GM12891 (cell line): ENCODE measurements around the gene PXT1.

Experiments used
- POLR2A ChIP-seq: IDR thresholded peaks from 2 replicates; pipeline ENCODE4 v1.6.1; 2011; ENCODE audit warnings: low read depth, low read length, control low read depth
- POLR2AphosphoS5 ChIP-seq: IDR thresholded peaks from 2 replicates; pipeline ENCODE4 v1.6.1; 2011; ENCODE audit warnings: low read depth, low read length, control low read depth
- SPI1 ChIP-seq: IDR thresholded peaks from 2 replicates; pipeline ENCODE4 v1.6.1; 2011; ENCODE audit warnings: low read depth, low read length, control low read depth
- TAF1 ChIP-seq: IDR thresholded peaks from 2 replicates; pipeline ENCODE4 v1.6.1; 2011; ENCODE audit warnings: low read depth, low read length, control low read depth

DNA sequence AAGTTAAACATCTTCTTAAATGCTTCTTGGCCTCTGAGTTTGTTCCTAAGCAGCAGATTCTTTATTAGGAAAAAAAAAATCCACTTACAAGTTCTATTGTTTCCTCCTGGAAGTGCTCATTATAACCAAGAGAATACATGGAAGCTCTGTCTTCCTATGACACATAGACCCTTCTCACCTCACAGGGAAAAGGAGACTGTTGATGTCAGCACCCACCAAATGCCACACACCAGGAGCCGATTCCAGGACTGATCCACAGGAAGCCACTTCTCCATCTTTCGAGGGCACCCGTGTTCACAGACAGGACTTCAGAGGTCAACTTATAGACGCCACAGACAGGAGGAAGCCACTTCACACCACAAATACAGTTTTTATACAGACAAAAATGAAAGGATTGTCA lies 92.6 kb downstream of the PXT1 start:
- TF ChIP-seq POLR2AphosphoS5 (no peak), POLR2A (no peak), TAF1 (no peak), SPI1 (no peak)
